HEK293T (cell line): Measurements from ENCODE around the gene MAD1L1.

Source experiments
- BHLHE40 ChIP-seq: fragments of 450-650 bp; IDR thresholded peaks from 2 replicates; pipeline ENCODE4 v1.6.1; 2016; ENCODE audit warnings: mild to moderate bottlenecking, moderate library complexity, borderline replicate concordance
- ELF4 ChIP-seq: fragments of 450-650 bp; IDR thresholded peaks from 2 replicates; pipeline ENCODE4 v1.6.1; 2017; ENCODE audit warnings: antibody characterized with exemption
- NFRKB ChIP-seq: fragments of 450-650 bp; IDR thresholded peaks from 2 replicates; pipeline ENCODE4 v1.6.1; 2016; ENCODE audit warnings: mild to moderate bottlenecking, moderate library complexity
- SP1 ChIP-seq: fragments of 450-650 bp; IDR thresholded peaks from 2 replicates; pipeline ENCODE4 v1.6.1; 2017
- SUZ12 ChIP-seq: fragments of 450-650 bp; IDR thresholded peaks from 2 replicates; pipeline ENCODE4 v1.6.1; 2016; ENCODE audit warnings: mild to moderate bottlenecking
- TARDBP ChIP-seq: fragments of 450-650 bp; IDR thresholded peaks from 2 replicates; pipeline ENCODE4 v1.6.1; 2016
- TF ChIP-seq, protein P1 (sequence below): fragments of 450-650 bp; IDR thresholded peaks from 2 replicates; pipeline ENCODE4 v1.6.1; 2016

DNA sequence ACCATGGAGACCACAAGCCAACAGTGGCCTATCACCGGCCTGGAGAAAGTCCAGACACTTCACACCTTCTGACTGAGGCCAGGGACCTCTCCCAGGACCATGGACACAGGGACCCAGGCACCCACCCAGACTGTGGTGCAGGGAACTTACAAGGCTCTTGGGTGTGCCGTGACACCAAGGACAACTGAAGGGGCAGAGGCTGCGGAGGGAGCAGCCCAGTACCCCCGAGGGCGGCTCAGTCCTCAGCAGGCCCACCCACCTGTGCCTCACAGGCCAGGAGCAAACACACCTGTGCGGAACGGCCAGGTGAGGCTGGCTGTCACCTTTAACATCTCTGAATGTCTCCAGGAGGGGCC lies 182.3 kb downstream of the MAD1L1 start:
- TF ChIP-seq, protein P1, sequence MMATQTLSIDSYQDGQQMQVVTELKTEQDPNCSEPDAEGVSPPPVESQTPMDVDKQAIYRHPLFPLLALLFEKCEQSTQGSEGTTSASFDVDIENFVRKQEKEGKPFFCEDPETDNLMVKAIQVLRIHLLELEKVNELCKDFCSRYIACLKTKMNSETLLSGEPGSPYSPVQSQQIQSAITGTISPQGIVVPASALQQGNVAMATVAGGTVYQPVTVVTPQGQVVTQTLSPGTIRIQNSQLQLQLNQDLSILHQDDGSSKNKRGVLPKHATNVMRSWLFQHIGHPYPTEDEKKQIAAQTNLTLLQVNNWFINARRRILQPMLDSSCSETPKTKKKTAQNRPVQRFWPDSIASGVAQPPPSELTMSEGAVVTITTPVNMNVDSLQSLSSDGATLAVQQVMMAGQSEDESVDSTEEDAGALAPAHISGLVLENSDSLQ, result no peak
- TF ChIP-seq BHLHE40 (no peak), TARDBP (no peak), ELF4 (no peak), NFRKB (no peak), SP1 (no peak), SUZ12 (no peak)
